Neutrophil (primary cell): ENCODE measurements around the gene COA7.

Experiments
- H3K27ac ChIP-seq: fragments of 200-600 bp; sonication (generic); 2 replicates; pipeline ENCODE4 v1.5.1; 2016; ENCODE audit warnings: mild to moderate bottlenecking, moderate library complexity
- H3K27me3 ChIP-seq: fragments of 200-600 bp; sonication (generic); 2 replicates; pipeline ENCODE4 v1.6.0; 2016; ENCODE audit warnings: mild to moderate bottlenecking
- H3K36me3 ChIP-seq: fragments of 200-600 bp; sonication (generic); 2 replicates; pipeline ENCODE4 v1.5.1; 2017
- H3K4me1 ChIP-seq, 2 experiments: fragments of 200-600 bp in 1 of 2; sonication (generic) in 1 of 2; 1 replicate in 1 of 2; 2 replicates in 1 of 2; pipeline versions ENCODE4 v1.5.1 to v1.6.1; 2013 to 2016; ENCODE audit warnings: low read depth in 1 of 2, low read length in 1 of 2, mild to moderate bottlenecking in 1 of 2, moderate library complexity in 1 of 2; ENCODE audit not compliant: control insufficient read depth in 1 of 2, insufficient read depth in 1 of 2
- H3K4me3 ChIP-seq, 2 experiments: fragments of 200-600 bp in 1 of 2; sonication (generic) in 1 of 2; 1 replicate in 1 of 2; 2 replicates in 1 of 2; pipeline ENCODE4 v1.5.1; 2013 to 2016; ENCODE audit warnings: low read depth in 1 of 2, low read length in 1 of 2, mild to moderate bottlenecking in 1 of 2, moderate library complexity in 1 of 2
- H3K9me3 ChIP-seq: fragments of 200-600 bp; sonication (generic); 2 replicates; pipeline ENCODE4 v1.5.1; 2016
- TF ChIP-seq, protein P1 (sequence below): fragments of 200-600 bp; sonication (generic); IDR thresholded peaks from 2 replicates; pipeline ENCODE4 v1.5.1; 2016; ENCODE audit warnings: antibody characterized with exemption

COA7 gene

GRCh38 chr1:52679048-52679447 lies 19.1 kb downstream of the COA7 start:
- TF ChIP-seq, protein P1, sequence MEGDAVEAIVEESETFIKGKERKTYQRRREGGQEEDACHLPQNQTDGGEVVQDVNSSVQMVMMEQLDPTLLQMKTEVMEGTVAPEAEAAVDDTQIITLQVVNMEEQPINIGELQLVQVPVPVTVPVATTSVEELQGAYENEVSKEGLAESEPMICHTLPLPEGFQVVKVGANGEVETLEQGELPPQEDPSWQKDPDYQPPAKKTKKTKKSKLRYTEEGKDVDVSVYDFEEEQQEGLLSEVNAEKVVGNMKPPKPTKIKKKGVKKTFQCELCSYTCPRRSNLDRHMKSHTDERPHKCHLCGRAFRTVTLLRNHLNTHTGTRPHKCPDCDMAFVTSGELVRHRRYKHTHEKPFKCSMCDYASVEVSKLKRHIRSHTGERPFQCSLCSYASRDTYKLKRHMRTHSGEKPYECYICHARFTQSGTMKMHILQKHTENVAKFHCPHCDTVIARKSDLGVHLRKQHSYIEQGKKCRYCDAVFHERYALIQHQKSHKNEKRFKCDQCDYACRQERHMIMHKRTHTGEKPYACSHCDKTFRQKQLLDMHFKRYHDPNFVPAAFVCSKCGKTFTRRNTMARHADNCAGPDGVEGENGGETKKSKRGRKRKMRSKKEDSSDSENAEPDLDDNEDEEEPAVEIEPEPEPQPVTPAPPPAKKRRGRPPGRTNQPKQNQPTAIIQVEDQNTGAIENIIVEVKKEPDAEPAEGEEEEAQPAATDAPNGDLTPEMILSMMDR: no peak
- Histone ChIP-seq H3K4me3 (no peak overlapping the region), H3K27me3 (no peaks in the 10 kb centered on the region), H3K4me1 (no peaks in the 10 kb centered on the region), H3K9me3 (no peaks in the 10 kb centered on the region), H3K36me3 (no peaks in the 10 kb centered on the region), H3K27ac (no peak overlapping the region)

GRCh38 chr1:52677076-52677806 lies 20.9 kb downstream of the COA7 start:
- Histone ChIP-seq H3K4me3 (no peak overlapping the region), H3K9me3 (no peaks in the 10 kb centered on the region), H3K27ac (no peak overlapping the region), H3K36me3 (no peaks in the 10 kb centered on the region), H3K27me3 (no peaks in the 10 kb centered on the region), H3K4me1 (no peaks in the 10 kb centered on the region)
- TF ChIP-seq, protein P1: no peak

GRCh38 chr1:52676249-52676903 lies 21.8 kb downstream of the COA7 start:
- H3K36me3 ChIP-seq: no peaks in the 10 kb centered on the region
- H3K4me3 ChIP-seq: no peak overlapping the region
- H3K27me3 ChIP-seq: no peaks in the 10 kb centered on the region
- no peak overlapping the region for H3K27ac ChIP-seq
- no peaks in the 10 kb centered on the region for H3K9me3 ChIP-seq
- TF ChIP-seq, protein P1: no peak
- H3K4me1 ChIP-seq: no peaks in the 10 kb centered on the region

GRCh38 chr1:52674497-52675384 lies 23.4 kb downstream of the COA7 start:
- no peak overlapping the region for H3K27ac ChIP-seq
- H3K9me3 ChIP-seq: no peaks in the 10 kb centered on the region
- no peaks in the 10 kb centered on the region for H3K4me1 ChIP-seq
- H3K27me3 ChIP-seq: no peaks in the 10 kb centered on the region
- no peak overlapping the region for H3K4me3 ChIP-seq
- H3K36me3 ChIP-seq: no peaks in the 10 kb centered on the region
- TF ChIP-seq, protein P1: no peak

DNA sequence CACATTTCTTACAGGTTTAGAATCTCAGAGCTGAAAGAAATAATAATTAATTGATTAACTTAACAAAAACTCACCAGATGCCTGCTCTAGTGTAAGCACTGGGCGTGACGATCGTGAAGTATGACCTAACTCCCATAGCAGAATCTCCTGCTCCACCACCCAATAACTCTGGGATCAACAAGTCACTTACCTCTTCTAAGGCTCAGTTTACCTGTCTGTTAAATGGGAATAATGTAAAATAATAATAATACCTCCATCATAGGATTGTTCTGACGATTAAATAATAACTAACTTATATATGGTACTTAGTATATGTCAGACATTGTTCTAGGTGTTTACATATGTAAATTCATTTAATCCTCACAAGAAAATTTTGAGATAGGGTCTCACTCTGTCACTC lies 24.6 kb downstream of the COA7 start:
- H3K4me1 ChIP-seq: no peaks in the 10 kb centered on the region
- no peaks in the 10 kb centered on the region for H3K9me3 ChIP-seq
- no peaks in the 10 kb centered on the region for H3K36me3 ChIP-seq
- H3K4me3 ChIP-seq: no peak overlapping the region
- TF ChIP-seq, protein P1: no peak
- no peak overlapping the region for H3K27ac ChIP-seq
- no peaks in the 10 kb centered on the region for H3K27me3 ChIP-seq
